ENCODE results near the gene FIBCD1. TPM values are rescaled to one million over a fixed set of nuclear protein-coding genes. Genes with fewer than 3 reads are reported as not detected.

Gene FIBCD1
- total RNA-seq, 1 donor from 2014 or later, result not detected

GRCh38 chr9:130923611-130924447, 15.2 kb downstream of the FIBCD1 start:
- DNase-seq (ENCODE audit: low spot score), result no peak

GRCh38 chr9:130922893-130923610, 16.0 kb downstream of the FIBCD1 start:
- no peak for DNase-seq (ENCODE audit: low spot score)

GRCh38 chr9:130921989-130922892, 16.8 kb downstream of the FIBCD1 start:
- DNase-seq (ENCODE audit: low spot score), result no peak

- DNase-seq (ENCODE audit: low spot score), result no peak
Observed at GRCh38 chr9:130921300-130921988, 17.6 kb downstream of the FIBCD1 start.

- DNase-seq (ENCODE audit: low spot score), result no peak
Observed at GRCh38 chr9:130920762-130921299, 18.2 kb downstream of the FIBCD1 start.

- DNase-seq (ENCODE audit: low spot score), result no peak
Observed at GRCh38 chr9:130920233-130920632, 18.8 kb downstream of the FIBCD1 start.

- no peak for DNase-seq (ENCODE audit: low spot score)
Observed at GRCh38 chr9:130919559-130920145, 19.4 kb downstream of the FIBCD1 start.

- no peak for DNase-seq (ENCODE audit: low spot score)
Observed at GRCh38 chr9:130918826-130919558, 20.1 kb downstream of the FIBCD1 start.

- no peak for DNase-seq (ENCODE audit: low spot score)
Observed at GRCh38 chr9:130918101-130918825, 20.8 kb downstream of the FIBCD1 start.

GRCh38 chr9:130917168-130917960, 21.7 kb downstream of the FIBCD1 start:
- DNase-seq (ENCODE audit: low spot score), result no peak

- no peak for DNase-seq (ENCODE audit: low spot score)
Observed at GRCh38 chr9:130915096-130915447, 24.0 kb downstream of the FIBCD1 start.

GRCh38 chr9:130914417-130915095, 24.5 kb downstream of the FIBCD1 start:
- DNase-seq (ENCODE audit: low spot score), result no peak

- no peak for DNase-seq (ENCODE audit: low spot score)
Observed at GRCh38 chr9:130913599-130914416, 25.2 kb downstream of the FIBCD1 start.

GRCh38 chr9:130912932-130913598, 26.0 kb downstream of the FIBCD1 start:
- peak; percentile 92 for DNase-seq (ENCODE audit: low spot score)

- no peak for DNase-seq (ENCODE audit: low spot score)
Observed at GRCh38 chr9:130911254-130912049, 27.6 kb downstream of the FIBCD1 start.

Measured in mesenteric fat pad (tissue), 1 donor.